ENCODE measurements around the gene PAK6.

The PAK6 gene

DNA sequence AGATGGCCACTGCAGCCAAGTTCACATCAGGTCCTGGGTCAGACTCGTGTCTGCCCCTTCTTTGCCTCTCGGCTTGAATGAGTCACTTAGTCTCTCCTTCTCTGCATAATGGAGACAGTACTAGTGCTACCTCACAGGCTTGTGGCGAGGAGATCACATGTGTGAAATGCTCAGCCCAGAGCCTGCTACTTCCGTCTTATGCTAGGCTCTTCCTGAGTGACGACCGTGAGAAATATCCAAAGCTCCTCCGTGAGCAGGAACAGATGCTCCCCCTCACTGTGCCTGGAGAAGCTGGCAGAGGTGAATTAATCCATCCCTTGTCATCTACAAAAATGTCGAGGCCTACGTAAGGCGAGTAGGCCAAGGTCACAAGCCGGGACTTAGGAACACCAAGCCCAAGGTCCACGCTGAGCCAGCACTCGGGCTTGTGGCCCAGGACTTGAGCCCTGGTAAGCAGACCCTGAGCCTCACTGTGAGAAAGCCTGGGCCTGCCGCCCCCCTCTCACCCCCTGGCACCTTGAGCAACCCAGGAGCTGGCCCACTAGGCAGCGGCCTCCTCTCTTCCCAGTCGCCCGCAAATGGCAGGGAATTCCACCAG is 17.9 kb downstream of the PAK6 start:
- DNase-seq = no peak

GRCh38 chr15:40257656-40258450 is 19.0 kb downstream of the PAK6 start:
- DNase-seq = no peak

DNA sequence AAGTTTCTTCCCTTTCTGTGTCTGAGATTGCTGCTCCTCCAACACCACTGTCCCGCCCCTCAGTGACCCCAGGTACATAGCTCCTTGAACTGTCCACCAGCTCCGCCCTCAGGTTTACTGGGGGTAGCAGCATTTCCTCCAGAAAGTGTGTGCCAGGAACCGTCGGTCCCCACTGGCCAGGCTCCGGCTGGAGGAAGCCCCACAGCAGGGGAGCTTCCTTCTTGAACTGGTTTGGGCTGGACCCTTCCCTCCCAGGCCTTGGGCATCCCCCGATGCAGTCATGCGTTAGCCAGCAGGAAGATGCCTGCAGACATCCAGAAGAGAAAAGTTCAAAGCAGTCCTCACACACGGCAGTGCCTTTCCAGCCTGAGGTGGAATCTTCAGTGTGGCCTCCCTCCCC is 19.7 kb downstream of the PAK6 start:
- DNase-seq = no peak

DNA sequence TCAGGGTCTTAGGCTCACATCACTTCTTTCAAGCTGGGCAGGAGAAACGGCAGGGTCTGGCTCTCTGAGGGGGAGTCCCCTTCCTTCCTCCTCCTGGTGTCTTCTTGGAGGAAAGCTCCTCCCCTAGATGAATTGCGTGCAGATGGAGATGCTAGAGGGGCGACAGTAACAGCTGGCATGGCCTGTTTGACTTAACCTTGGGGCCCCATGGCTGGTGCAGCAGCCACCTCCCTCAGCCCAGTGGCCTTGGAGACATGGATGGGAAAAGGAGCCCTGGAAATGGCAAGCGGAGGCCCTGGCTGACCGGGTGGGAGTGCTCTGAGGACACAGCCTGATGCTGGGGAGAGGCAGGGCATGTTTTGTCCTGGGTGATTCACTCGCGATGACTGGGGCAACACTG is 20.2 kb downstream of the PAK6 start:
- DNase-seq = no peak

DNA sequence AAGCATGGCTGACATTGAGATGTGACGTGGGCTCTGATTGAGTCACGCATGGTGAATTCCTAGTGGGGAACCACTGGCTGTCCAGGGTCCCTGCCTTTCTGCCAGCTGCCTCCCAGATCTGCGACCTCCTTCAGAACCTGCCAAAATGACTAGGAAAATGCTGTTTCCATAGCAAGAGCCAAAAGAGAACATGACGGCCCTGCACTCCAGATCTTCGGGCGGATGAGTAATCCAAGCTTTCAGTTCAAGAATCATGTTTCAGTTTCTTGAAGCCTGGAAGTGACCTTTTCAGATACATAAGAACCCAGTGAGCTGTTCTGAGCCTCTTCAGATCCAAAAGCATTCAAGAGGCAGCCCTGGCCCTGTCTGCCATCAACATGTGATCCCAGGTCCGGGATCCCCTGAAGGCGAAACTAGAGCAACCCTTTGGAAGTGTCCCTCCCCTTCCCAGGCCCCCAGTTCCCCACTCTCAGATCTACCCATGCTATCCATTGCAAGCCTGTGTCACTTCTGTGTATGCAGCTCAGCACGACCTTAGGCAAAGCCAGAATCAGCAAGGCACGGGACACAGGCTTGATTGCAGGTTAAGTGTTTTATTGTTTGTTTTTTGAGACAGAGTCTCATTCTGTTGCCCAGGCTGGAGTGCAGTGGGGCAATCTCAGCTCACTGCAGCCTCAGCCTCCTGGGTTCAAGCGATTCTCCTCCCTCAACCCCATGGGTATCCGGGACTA is 24.3 kb downstream of the PAK6 start:
- DNase-seq = no peak

DNA sequence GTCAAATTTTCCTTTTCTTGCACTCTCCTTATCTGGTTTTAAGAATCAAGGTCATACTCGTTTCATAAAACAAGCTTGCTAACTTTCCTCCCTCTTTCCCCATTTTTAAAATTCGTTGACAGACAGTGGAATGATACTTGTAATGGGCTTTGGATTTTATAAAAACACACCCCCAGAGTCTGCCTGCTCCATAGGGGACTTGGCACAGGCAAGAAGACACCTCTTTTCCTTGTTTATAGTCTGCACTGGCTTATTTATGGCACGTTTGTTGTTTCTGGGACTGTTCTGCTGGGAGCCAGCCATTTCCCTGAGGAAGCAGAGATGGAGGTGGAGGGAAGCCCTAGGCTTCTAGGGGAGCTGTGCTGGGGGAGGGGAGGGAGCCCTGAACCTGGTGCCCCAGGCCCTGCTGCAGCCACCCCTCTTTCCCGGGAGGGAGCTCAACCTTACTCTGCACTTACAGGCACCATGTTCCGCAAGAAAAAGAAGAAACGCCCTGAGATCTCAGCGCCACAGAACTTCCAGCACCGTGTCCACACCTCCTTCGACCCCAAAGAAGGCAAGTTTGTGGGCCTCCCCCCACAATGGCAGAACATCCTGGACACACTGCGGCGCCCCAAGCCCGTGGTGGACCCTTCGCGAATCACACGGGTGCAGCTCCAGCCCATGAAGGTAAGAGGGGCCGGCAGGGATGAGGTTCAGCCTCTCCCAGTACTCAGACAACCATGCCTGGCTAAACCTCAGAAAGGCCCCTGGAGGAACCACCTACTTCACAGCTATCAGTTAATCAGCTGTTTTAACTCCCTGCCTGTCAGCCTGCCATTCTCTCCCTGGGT is 25.7 kb downstream of the PAK6 start:
- no peak for DNase-seq

DNA sequence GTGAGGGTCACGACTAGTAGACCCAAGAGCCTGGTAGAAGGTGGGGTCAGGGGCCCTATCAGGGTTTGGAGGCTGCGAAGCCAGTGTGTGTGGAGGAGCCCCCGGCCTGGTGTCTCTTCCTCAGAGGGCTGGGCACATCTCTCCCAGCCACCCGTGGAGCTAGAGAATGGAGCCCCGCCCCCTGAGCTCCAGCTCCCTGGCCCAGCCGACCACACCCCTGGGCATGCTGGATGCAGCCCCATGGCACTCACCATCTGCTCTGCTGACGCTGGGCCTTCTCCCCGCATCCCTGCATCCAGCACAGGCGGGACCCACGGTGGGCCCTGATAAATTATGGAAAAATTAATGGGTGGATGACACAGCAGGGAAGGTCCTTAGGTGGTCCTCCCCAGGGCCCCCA is 26.5 kb downstream of the PAK6 start:
- DNase-seq = no peak

DNA sequence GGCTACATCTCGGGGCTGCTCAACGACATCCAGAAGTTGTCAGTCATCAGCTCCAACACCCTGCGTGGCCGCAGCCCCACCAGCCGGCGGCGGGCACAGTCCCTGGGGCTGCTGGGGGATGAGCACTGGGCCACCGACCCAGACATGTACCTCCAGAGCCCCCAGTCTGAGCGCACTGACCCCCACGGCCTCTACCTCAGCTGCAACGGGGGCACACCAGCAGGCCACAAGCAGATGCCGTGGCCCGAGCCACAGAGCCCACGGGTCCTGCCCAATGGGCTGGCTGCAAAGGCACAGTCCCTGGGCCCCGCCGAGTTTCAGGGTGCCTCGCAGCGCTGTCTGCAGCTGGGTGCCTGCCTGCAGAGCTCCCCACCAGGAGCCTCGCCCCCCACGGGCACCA is 27.0 kb downstream of the PAK6 start:
- DNase-seq = no peak

DNA sequence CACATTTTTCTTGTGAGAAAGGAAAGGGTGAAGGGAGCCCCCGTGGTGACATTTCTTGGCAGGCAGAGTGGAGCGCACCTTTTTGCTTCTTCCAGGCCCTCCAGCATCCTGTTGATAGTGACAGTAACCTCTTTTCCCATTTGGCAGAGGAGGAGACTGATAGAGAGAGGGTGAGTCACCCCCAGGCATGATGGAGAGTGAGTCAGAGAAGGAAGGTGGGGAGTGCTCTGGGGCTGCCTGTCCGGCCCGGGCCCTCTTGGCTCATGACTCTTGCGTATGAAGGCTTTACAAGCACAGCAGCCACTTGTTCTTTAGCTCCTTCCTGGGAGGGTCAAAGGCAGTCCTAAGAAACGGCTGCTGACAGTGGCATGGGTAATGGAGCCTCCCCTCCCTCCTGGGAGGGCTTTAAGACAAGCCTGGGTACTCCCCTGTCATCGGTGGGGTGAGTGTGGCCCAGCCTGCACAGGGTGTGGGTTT is 28.0 kb downstream of the PAK6 start:
- DNase-seq = no peak

DNA sequence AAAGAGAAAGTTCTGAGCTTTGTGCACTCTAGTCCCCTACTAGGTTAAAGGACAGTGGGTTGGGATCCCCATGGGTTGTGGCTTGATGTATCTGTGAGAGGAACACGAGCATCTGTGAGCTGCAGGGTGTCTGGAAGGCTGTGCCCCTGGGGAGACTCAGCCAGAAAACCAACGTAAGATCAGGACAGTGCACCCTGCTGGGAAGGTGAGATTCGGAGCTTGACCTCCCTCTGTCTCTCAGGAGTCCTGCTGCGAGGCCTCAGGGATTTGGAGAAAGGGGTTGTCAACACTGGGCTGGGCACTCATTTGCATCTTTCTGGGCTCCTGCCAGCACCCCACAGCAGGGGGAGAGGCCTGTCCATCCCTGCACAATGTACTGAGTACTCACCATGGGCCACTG is 28.8 kb downstream of the PAK6 start:
- no peak for DNase-seq

GRCh38 chr15:40269604-40270003 is 30.7 kb downstream of the PAK6 start:
- DNase-seq = no peak

- no peak for DNase-seq
Measured at GRCh38 chr15:40270246-40270995, 31.6 kb downstream of the PAK6 start.

- no peak for DNase-seq
Measured at GRCh38 chr15:40271685-40272484, 33.0 kb downstream of the PAK6 start.

DNA sequence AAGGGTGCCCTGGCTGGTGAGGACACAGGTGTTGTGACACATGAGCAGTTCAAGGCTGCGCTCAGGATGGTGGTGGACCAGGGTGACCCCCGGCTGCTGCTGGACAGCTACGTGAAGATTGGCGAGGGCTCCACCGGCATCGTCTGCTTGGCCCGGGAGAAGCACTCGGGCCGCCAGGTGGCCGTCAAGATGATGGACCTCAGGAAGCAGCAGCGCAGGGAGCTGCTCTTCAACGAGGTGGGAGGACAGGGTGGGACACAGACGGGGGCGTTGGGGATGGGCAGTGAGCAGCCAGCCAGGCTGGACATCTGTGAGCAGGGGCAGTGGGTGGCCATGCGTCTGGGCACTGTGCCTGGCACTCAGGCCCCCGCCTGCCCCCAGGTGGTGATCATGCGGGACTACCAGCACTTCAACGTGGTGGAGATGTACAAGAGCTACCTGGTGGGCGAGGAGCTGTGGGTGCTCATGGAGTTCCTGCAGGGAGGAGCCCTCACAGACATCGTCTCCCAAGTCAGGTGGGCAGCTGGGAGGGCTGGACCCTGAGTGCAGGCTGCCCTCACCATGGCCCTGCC is 33.7 kb downstream of the PAK6 start:
- DNase-seq = no peak

DNA sequence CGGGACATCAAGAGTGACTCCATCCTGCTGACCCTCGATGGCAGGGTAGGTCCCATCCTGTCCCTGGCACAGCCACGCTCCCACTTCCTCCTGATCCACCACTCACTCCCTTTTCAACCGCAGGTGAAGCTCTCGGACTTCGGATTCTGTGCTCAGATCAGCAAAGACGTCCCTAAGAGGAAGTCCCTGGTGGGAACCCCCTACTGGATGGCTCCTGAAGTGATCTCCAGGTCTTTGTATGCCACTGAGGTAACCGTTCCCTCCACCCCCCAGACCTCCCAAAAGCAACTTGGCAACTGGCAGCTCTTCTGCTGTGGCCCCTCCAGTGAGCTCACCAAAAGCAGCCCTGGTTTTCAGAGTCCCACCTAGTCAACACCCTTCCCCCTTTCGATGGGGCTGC is 34.6 kb downstream of the PAK6 start:
- DNase-seq = no peak

GRCh38 chr15:40274350-40275274 is 35.7 kb downstream of the PAK6 start:
- no peak for DNase-seq

DNA sequence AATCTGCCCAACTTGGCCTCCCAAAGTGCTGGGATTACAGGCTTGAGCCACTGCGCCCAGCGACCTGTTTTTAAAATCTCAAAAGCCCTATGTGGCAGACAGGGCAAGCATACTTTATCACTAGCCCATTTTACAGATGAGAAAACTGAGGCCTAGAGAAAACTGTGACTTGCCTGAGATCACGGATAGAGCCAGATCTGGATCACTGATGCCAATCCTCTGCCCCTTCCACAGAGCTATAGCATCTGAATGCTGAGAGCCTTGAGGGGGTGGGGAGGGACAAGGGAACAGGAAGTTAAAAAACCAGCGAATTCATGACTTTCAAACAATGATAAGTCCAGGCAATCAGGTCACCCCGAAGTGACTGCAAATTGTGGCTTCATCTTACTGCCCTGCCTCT is 36.7 kb downstream of the PAK6 start:
- DNase-seq = no peak

DNA sequence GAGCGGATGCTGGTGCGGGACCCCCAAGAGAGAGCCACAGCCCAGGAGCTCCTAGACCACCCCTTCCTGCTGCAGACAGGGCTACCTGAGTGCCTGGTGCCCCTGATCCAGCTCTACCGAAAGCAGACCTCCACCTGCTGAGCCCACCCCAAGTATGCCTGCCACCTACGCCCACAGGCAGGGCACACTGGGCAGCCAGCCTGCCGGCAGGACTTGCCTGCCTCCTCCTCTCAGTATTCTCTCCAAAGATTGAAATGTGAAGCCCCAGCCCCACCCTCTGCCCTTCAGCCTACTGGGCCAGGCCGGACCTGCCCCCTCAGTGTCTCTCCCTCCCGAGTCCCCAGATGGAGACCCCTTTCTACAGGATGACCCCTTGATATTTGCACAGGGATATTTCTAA is 37.1 kb downstream of the PAK6 start:
- no peak for DNase-seq

GRCh38 chr15:40276927-40277326 is 38.1 kb downstream of the PAK6 start:
- DNase-seq = no peak

GRCh38 chr15:40277471-40277870 is 38.6 kb downstream of the PAK6 start:
- no peak for DNase-seq

All from NCI-H187 treated with DMSO at 0.1 percent for 48 hours (cell line).